Activated B cell treated with CpG ODN at 0.5 μM for 24 hours (primary cell): ENCODE data around the gene TPD52L1. TPM values are rescaled to one million over a fixed set of nuclear protein-coding genes. Genes with fewer than 3 reads are reported as not detected.

Experiments used
- ATAC-seq: fragments of 200-7000 bp; cut with Tn5 transposase; one replicate; pipeline ENCODE4 v1.10.0; 2021; ENCODE audit warnings: low read depth, mild to moderate bottlenecking, moderate library complexity
- CTCF ChIA-PET: fragments of 350-600 bp; sonication (Branson Sonifier 250); formaldehyde crosslinking; loops from one replicate; lab custom pipeline; 2021; ENCODE audit warnings: antibody characterized with exemption; lab: Charles Lee
- POLR2A ChIA-PET: fragments of 350-600 bp; sonication (Branson Sonifier 250); formaldehyde crosslinking; loops from one replicate; lab custom pipeline; 2021; ENCODE audit warnings: antibody characterized with exemption; lab: Charles Lee
- DNase-seq: peaks from one replicate; pipeline ENCODE4 v3.0.0; 2022
- H3K27ac Mint-ChIP-seq: one replicate; pipeline ENCODE4 v1.8.0; 2020; ENCODE audit warnings: mixed read lengths
- H3K27me3 Mint-ChIP-seq: one replicate; pipeline ENCODE4 v1.8.0; 2021; ENCODE audit warnings: mixed read lengths
- H3K36me3 Mint-ChIP-seq: one replicate; pipeline ENCODE4 v1.8.0; 2021; ENCODE audit warnings: low read depth, mixed read lengths
- H3K4me1 Mint-ChIP-seq: one replicate; pipeline ENCODE4 v1.8.0; 2021; ENCODE audit warnings: mixed read lengths
- H3K4me3 Mint-ChIP-seq: one replicate; pipeline ENCODE4 v1.8.0; 2020; ENCODE audit warnings: mild to moderate bottlenecking, mixed read lengths
- H3K9me3 Mint-ChIP-seq: one replicate; pipeline ENCODE4 v1.8.0; 2020; ENCODE audit warnings: mixed read lengths
- CTCF ChIP-seq: fragments of 200-600 bp; IDR thresholded peaks from one replicate; pipeline ENCODE4 v1.8.0; 2022; ENCODE audit warnings: antibody characterized with exemption, mild to moderate bottlenecking
- intact Hi-C: fragments of 100-400 bp; cut with micrococcal nuclease; formaldehyde crosslinking; loops from one replicate; pipeline ENCODE4 v1.15.1; 2024
- total RNA-seq: library from RNA; stranded (reverse); gene quantifications from 2 replicates; pipeline ENCODE4 v1.2.3, GENCODE V29; 2022

TPD52L1 gene
- total RNA-seq, 1 donor from 2014 or later: not detected

GRCh38 chr6:125285353-125285752 is 131.8 kb downstream of the TPD52L1 start:
- no peak overlapping the region for H3K27ac Mint-ChIP-seq
- POLR2A ChIA-PET: no interaction called here
- peaks cover 20% of the 10 kb centered on the region for H3K9me3 Mint-ChIP-seq
- H3K4me1 Mint-ChIP-seq: peaks cover 15% of the 10 kb centered on the region
- intact Hi-C loops: no loop called here
- H3K27me3 Mint-ChIP-seq: no peaks in the 10 kb centered on the region
- no peak for DNase-seq
- H3K4me3 Mint-ChIP-seq: no peak overlapping the region
- TF ChIP-seq CTCF: no peak
- CTCF ChIA-PET: no interaction called here
- ATAC-seq: no peak
- H3K36me3 Mint-ChIP-seq: peaks cover 87% of the 10 kb centered on the region

GRCh38 chr6:125285936-125286335 is 132.4 kb downstream of the TPD52L1 start:
- Mint-ChIP-seq H3K27ac (no peak overlapping the region), H3K27me3 (no peaks in the 10 kb centered on the region), H3K4me1 (peaks cover 15% of the 10 kb centered on the region), H3K4me3 (no peak overlapping the region), H3K9me3 (peaks cover 20% of the 10 kb centered on the region), H3K36me3 (peaks cover 87% of the 10 kb centered on the region)
- ChIA-PET POLR2A (no interaction called here), CTCF (no interaction called here)
- TF ChIP-seq CTCF: no peak
- ATAC-seq (no peak), DNase-seq (no peak)
- intact Hi-C loops: no loop called here

- CTCF ChIA-PET: no interaction called here
- no peak overlapping the region for H3K4me3 Mint-ChIP-seq
Observed at GRCh38 chr6:125287718-125288117, 134.1 kb downstream of the TPD52L1 start.

GRCh38 chr6:125293587-125293986 is 140.0 kb downstream of the TPD52L1 start:
- no peaks in the 10 kb centered on the region for H3K27me3 Mint-ChIP-seq
- POLR2A ChIA-PET: no interaction called here
- DNase-seq (no peak), ATAC-seq (no peak)
- CTCF ChIA-PET: interaction anchor here (2.0 kb wide), 1 partner anchor 17 kb away, joined by 6 read pairs; no protein-coding TSS in a partner anchor
- no peaks in the 10 kb centered on the region for H3K9me3 Mint-ChIP-seq
- intact Hi-C loops: no loop called here
- peaks cover 10% of the 10 kb centered on the region for H3K4me1 Mint-ChIP-seq
- H3K27ac Mint-ChIP-seq: no peak overlapping the region
- no peak for TF ChIP-seq CTCF
- H3K36me3 Mint-ChIP-seq: peaks cover 82% of the 10 kb centered on the region
- H3K4me3 Mint-ChIP-seq: no peak overlapping the region

More at GRCh38 chr6:125287718-125288117, 134.1 kb downstream of the TPD52L1 start:
- POLR2A ChIA-PET: no interaction called here
- DNase-seq (no peak), ATAC-seq (no peak)
- no peaks in the 10 kb centered on the region for H3K27me3 Mint-ChIP-seq
- peaks cover 90% of the 10 kb centered on the region for H3K36me3 Mint-ChIP-seq
- peaks cover 15% of the 10 kb centered on the region for H3K4me1 Mint-ChIP-seq
- intact Hi-C loops: no loop called here
- no peak for TF ChIP-seq CTCF
- peaks cover 15% of the 10 kb centered on the region for H3K9me3 Mint-ChIP-seq
- no peak overlapping the region for H3K27ac Mint-ChIP-seq

- no peak for DNase-seq
- ChIA-PET CTCF (interaction anchor here (2.0 kb wide), 1 partner anchor 17 kb away, joined by 6 read pairs; no protein-coding TSS in a partner anchor), POLR2A (no interaction called here)
- Mint-ChIP-seq H3K9me3 (no peaks in the 10 kb centered on the region), H3K36me3 (peaks cover 86% of the 10 kb centered on the region), H3K27ac (no peak overlapping the region), H3K4me3 (no peak overlapping the region), H3K4me1 (peaks cover 10% of the 10 kb centered on the region), H3K27me3 (no peaks in the 10 kb centered on the region)
- no peak for TF ChIP-seq CTCF
- intact Hi-C loops: no loop called here
- no peak for ATAC-seq
Observed at GRCh38 chr6:125294036-125294435, 140.5 kb downstream of the TPD52L1 start.
